OCI-LY7 (cell line): Measurements from ENCODE around the gene CD81.

Experiments
- CTCF ChIP-seq: fragments of 200-600 bp; sonication (generic); conservative IDR thresholded peaks from 2 replicates; pipeline ENCODE4 v1.5.1; 2014; ENCODE audit warnings: mild to moderate bottlenecking, antibody characterized with exemption, low read length, moderate library complexity, mixed read lengths
- EZH2phosphoT487 ChIP-seq: fragments of 200-600 bp; sonication (generic); IDR thresholded peaks from 2 replicates; pipeline ENCODE4 v1.6.1; 2018; ENCODE audit warnings: low read depth, borderline replicate concordance, mild to moderate bottlenecking, mixed run types, antibody characterized with exemption, low read length, moderate library complexity, mixed read lengths

GRCh38 chr11:2328021-2328420 lies 49.1 kb upstream of the CD81 start:
- TF ChIP-seq CTCF (no peak), EZH2phosphoT487 (no peak)
